GM18511 (cell line): Measurements from ENCODE around the gene STXBP6.

ENCODE experiments used
- ATAC-seq: cut with Tn5 transposase; IDR thresholded peaks from one replicate; pipeline ENCODE4 v1.9.1; 2021; ENCODE audit warnings: mild to moderate bottlenecking, moderate library complexity; ENCODE audit not compliant: unreplicated experiment

The STXBP6 gene

DNA sequence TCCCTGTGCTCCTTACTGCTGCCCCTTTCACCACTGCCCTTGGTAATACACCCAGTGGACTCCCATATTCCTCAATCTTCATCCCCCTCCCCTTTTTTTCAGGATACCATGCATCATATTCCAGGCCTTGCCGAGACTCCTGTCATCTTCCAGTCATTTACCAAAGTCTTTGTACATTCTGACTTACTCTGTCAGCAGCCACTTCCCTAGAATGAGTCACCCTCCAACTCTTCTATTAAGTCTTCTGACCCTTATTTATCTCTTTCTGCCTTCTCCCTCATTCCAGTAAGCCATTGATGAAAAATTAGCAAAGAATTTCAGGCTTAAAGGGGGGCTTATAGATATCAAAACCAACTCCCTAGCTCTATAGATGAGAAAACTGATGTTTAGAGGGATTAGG lies 128.0 kb downstream of the STXBP6 start:
- ATAC-seq, result no peak

DNA sequence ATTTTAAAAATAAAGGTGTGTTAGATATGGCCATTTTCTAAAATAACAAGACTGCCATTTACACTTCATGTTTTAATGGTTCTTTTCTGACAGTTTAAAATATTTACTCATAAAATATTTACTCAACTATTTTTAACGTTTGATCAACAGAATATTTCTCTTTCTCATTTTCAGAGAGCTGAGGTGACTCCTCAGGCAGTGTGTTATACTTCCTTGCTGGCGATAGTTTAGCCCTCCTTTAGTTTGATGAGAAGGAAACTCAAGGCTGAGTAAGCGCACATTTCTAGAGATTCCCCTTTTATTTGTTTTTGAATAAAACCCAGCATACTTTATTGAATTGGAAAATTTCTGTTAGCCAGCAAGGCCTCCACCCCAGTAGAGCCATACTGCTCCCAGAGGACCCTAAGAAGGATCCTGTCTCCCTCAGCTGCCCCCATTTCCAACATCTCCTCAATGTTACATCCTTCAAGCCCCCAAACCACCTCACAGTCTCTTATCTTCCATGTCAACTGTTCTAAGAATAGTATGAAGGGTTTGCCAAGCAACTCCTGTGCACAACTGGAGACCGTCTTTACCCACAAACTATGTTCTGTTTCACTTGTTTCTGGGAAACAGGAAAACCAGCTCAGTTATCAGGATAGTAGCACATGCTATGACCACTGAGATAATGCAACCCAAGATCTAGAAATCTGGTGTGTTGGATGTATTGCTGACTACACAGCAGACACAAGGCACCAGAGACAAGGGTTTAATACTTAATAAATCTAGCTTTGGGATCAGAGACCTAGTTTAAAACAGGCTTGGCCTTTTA lies 129.5 kb downstream of the STXBP6 start:
- ATAC-seq, result no peak

DNA sequence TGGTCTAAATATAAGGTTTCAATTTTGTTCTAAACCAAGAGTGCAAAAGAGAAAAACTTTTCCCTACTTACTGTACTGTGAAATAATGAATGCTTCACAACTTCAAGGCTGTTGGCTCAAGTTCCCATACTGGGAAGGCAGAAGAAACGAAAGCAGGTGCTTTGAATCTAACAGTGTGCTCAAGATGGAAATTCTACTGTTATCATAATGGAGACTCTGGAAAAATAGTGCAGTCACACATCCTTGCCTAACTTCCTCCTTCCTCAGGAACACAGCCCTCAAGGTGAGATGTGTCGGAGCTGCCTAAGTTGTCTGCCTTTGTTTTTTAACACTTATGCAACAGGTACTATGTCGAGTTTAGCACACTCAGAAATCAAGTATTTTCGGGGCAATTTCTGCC lies 131.1 kb downstream of the STXBP6 start:
- ATAC-seq, result no peak

DNA sequence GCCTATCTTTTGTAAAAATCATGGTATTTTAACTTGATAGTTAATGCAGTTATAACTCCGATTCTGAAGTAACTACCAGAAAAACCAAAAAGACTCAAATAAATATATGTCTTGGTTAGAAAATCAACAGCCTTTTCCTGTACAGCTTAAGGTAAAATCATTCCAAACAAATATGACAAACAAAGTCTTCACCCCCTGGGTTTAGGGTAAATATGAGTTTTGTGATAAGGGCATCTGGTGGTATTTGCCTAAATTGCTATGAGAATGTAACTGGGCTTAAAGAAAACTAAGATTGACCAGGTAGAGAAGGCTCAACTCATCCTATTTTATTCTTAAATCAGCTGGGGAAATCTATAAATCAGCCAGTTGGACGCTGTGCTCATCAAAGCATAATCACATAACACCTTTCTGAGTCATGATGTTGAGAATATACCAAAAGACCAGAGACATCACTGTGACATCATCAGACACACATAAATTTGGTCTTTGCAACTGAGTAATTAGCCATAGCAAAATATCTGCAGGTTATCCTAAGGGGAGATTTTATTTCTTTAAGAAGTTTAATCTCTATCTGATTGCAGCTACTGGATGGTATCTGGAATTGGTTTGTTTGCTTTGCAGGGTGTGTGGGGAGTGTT lies 133.9 kb downstream of the STXBP6 start:
- ATAC-seq, result no peak

DNA sequence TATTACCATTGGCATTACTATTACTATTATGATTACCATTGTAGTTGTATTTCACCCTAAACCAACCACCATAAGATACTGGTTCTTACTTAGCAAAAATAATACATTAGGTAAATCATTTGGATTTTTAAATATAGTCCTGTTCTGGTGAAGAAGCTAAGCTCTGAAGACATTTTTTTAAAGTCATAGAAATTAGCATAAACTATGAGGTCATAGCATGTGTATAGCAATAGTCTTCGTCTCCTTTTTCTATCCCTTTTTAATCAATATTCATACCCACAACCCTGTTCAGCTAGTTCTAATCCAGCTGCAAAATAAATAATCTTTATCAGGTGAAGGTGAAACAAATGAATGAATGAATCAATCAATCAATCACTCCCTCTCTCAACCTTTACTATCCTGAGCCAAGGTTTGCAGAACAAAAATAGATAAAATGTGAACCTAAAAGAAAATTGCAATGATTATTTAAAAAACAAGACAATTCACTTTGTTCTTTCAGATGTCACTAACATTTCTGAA lies 134.5 kb downstream of the STXBP6 start:
- ATAC-seq, result no peak

DNA sequence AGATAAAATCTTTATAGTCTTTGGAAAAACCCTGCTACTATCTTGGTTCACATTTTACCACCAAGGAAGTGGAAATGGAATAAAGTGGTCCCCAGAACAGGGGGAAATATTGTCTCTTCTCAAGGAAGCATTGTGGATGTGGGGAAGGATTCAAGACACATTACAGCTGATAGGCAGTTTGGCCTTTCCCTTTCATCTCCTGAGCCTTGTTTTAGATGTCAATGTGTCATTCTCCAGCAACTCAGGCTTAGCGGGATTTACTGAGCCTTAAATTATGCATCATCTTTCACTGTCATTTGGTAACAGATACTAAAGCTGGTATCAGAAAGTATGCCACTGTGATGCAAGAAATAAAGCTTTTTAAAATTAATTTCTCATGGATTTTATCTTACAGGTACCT lies 136.2 kb downstream of the STXBP6 start:
- ATAC-seq, result no peak

DNA sequence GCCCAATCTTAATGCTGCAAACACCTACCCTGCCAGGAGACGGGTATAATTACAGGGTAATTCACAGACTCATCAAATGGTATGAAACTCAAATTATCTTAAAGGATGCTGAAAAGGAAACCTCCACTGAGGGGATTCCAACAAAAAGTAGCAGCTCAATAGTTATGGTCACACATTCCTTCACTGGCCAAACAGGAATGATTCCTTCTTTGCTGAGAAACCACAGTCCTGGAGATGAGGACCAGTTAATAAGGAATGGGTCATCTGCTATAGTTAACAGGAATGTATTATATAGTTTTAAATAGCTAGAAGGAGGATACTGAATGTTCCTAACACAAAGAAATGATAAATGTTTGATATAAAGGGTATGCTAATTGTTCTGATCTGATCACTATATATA lies 136.9 kb downstream of the STXBP6 start:
- no peak for ATAC-seq

DNA sequence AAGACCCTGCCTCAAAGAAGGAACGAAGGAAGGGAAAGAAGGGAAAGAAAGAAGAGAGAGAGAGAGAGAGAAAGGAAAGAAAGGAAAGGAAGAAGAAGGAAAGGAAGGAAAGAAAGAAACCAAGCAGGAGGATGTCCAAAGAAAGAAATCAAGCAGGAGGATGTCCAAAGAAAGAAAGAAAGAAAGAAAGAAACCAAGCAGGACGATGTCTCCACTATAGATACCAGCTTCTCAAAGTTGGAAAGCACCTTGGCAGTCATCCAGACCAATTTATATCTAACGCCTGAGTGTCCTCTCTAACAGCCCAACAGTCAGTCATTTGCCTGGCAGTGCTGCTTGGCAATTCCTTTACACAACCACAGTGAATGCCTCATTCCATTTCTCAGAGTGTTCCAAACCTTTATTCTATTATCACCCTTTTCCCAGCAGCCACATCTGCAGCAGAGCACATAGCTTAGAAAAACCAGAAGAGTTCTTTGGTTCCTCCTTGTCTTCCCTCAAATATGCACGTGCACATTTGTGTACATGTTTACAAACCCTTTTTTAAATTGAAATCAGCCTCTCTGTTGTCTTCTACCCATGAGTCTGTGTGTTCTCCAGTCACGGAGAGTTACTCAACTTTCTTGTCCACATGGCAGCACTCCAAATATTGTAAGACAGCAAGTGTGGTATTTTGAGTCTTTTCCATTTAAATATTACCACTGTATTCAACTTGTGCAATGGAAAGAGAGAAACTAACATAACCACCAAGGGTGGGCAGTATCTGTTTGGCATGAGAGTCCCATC lies 138.4 kb downstream of the STXBP6 start:
- peak; percentile 74 for ATAC-seq

DNA sequence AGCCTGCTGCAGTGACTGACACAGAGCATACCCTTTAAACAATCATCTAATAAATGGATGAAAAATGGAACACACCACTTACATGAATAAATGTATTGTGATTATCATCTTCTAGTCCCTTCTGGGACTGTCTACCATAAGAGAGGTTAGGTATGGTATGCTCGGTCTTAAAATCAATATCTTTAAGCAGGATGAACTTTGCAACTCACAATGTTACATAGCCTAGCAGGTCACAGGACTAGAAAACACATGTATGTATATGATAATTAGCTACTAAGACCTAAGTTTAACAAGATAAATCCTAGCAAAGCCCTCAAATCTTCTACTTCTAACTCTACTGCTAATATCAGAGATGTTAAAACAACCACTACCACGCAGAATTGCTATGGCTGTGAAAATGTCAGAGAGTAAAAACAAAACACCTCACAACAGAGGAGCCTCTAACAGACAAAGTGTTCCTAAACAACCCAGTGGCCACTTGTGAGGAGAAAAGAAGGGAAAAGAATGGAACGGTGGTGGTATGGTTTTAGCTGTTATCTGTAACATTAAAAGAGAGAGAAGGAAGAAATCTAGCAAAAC lies 139.4 kb downstream of the STXBP6 start:
- no peak for ATAC-seq

DNA sequence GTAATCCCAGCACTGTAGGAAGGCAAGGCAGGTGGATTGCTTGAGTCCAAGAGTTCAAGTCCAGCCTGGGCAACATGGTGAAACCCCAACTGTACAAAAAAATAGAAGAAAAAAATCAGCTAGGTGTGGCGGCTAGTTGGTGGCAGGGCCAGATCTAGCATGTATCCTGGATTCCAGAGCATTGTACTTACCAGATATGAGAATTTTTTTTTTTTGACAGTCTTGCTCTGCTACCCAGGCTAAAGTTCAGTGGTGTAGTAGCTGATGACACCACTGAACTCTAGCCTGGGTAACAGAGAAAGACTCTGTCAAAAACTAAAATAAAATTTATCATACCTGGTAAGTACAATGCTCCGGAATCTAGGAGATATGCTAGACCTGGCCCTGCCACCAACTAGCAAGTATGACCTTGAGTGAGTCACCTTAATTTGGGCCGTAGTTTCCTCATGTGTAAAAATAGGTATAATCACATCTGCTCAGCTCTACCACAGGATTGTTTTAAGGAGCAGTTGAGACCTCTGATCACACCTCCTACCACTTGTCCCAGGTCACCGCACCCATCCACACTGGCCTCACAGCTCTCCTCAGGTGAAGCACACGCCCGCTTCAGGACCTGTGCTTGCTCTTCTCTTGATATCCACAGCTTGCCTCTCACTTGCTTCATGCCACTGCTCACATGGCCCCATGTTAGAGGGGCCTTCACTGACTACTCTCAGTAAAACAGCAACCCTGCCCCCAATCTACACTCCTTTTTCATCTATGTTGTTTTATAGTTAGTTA lies 140.2 kb downstream of the STXBP6 start:
- no peak for ATAC-seq

DNA sequence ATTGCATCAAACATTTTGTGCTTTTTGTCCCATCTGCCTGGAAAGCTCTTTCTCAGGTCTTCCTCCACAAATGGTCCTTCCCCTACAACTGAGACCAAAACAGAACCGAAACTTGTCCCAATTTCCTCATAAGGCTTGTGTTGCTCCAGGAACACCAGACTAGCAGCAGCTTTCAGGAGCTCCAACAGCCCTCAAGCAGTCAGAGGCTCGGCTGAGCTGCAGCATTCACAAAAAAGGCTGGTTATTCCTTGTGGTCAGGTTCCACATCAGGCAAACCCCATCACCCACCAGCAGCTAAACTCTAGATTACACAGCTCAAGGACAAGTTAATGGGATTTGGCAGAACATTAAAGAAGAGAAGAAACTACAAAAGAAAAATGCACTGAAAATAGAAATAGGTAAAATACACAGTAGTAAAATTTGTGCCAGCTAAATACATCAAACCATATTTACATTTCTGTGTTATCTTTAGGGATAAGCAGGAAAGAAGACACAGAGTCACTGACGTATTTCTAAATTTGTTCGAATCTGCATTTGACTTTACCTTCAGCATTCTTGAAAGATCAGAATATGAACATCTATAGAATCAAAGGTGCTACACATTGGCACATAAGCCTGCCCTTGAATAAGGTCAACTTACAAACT lies 141.2 kb downstream of the STXBP6 start:
- no peak for ATAC-seq

DNA sequence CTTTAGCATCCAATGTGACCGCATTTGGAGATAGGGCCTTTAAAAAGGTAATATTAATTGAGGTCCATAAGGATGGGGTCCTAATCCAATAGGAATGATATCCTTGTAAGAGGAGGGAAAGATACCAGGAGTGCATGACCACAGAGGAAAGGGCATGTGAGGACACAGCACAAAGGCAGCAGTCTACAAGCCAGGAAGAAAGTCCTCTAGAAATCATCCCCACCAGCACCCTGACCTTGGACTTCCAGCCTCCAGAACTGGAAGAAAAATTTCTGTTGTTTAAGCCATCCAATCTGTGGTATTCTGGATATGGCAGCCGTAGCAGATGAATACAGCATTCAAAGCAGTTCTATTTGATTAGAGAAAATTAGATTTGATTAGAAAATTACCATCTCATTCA lies 145.4 kb downstream of the STXBP6 start:
- no peak for ATAC-seq

DNA sequence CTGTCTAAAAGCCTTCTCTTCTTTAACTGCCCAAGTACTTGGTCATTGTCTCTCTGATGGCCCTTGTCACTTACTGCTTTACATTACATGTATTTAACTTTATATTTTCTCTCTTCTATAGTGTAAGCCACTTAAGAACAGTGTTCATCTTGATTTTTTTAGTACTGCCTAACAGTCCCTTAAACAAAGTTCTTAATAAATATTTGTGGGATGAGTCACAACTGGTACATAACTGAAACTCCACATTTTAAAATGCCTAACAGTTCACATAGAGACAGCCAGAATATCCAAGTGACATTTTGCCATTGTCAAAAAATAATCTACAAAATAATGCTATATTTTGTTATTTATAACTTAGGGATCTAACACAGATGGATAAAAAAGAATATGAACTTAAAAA lies 146.6 kb downstream of the STXBP6 start:
- ATAC-seq, result no peak

DNA sequence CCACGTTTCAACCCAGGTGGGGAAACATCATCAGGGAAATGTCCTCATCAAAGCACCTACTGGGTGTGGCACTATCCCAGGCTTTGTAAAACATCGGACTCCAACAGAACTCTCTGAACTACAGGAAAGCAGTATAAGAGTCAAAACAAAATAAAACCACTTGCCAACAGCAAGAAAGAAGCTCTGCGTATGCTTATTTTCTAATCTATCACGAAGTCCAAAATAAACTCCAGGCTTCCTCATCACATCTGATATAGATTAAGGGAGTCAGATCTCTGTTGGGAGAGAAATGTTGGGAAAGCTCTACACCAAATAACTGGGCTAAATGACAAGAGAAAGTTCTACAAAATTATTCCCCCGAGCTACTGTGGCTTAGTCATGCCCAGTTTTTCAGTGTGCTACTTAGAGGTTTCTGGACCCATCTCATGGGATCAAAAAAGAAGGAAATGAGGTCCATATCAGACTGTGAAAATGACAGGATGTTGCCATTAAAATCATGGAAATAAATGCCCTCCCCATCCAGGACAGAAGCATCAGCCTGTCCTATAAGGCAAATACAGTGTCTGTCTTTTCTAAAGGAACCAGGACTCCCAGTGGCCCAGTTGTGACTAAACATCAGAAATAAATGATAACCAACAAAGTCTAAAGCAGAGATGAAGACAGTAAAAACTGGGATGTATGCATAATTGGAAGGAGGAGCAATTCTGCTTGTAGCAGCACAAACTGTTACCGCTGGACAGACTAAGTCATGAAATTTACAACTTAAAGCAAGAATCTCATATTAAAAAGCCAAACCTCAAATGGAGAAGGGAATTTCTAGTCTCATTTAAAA lies 149.5 kb downstream of the STXBP6 start:
- no peak for ATAC-seq

DNA sequence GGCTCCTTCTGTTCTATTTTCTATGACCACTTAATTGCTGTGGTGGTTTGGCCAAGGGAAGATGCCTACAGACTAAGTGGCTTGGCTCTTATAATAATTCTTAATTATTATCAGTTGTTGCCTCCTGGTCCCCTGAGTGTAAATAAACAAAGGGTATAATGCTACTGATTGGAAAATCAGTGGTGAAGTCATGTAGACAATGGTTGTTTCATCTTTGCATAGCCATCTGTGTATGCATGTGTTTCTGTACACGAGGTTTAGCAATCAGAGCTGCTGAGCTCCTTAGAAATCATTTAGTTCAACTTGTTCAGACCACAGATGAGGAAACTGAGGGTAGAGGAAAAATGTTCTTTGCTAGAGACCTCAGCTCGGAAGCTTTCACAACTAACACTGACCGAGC lies 152.2 kb downstream of the STXBP6 start:
- no peak for ATAC-seq

DNA sequence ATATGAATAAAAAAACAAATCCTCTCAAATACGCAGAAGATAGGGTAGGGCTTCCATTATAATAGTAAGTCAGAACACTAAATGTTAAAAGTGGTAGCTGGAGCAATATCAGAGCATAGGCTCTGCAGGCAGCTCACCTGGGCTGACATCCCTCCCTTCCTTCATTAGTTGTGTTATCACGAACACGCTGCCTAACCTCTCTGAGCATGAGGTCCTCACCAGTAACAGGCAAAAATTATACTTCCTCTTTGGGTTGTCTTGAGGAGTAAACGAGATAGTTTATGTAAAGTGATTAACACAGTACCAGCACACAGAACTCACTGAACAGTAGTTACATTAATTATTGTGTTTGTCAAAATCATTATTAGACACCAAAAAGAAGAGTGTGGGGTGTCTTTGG lies 154.3 kb downstream of the STXBP6 start:
- ATAC-seq, result no peak

DNA sequence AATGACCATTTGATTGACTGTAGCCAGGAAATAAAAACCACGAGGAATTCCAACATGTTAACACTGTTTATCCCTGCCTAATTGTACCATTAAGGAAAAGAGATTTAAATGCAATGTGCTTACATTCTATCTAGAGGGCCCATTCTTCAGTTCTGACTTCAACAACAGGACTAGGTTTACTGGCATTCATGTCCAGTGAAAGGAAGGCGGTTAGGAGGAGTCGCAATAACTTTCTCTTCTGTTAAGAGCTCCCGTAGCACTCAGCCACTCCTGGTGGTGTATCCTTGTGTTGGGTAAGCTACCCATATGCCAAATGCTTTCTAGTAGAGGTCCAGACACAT lies 154.7 kb downstream of the STXBP6 start:
- no peak for ATAC-seq

DNA sequence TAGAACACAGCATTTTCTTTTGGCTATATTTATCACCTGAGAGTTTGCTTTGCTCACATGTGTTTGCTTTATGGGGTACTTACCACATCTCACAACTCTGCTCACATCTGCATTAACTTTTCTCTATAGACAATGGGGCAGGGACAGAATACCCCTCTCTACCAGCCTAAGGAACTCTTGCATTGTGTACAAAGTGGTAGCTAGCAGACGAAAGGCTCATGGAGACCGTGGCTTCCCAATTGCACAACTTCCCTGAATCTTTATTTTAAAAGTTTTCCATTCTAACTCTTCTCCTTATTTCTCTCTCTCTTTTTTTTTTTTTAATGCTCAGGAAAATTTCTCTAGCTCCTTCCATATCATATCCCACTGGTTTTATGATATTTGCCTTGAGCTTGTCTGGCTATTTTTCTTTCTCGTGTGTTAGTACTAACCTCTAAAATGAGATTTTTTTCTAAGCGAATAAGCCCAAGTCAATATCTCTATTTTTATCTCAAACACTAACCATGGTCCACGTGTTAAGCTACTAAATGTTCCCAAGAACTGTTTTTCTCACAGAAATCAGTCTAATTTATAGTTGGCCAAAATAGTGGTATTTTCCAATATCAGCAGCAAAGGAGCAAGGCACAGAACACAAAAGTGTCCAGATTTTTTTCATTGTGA lies 155.2 kb downstream of the STXBP6 start:
- no peak for ATAC-seq
